SJSA1 (cell line): Measurements from ENCODE around the gene KCNE4. TPM values are rescaled to one million over a fixed set of nuclear protein-coding genes. Genes with fewer than 3 reads are reported as not detected.

Experiments
- DNase-seq, 2 experiments: peaks; one replicate each; pipeline ENCODE4 v3.0.0-alpha.2; 2015 to 2020; ENCODE audit warnings: low spot score in 2 of 2, low read depth in 1 of 2
- H3K27ac ChIP-seq: fragments of 250-450 bp; sonication (Bioruptor Pico); 2 replicates; pipeline ENCODE4 v1.5.1; 2020; ENCODE audit warnings: mild to moderate bottlenecking, moderate library complexity
- H3K27me3 ChIP-seq: fragments of 250-450 bp; sonication (Bioruptor Pico); replicated peaks from 2 replicates; pipeline ENCODE4 v1.5.1; 2020; ENCODE audit warnings: mild to moderate bottlenecking, moderate library complexity
- H3K36me3 ChIP-seq: fragments of 250-450 bp; sonication (Bioruptor Pico); 2 replicates; pipeline ENCODE4 v1.5.1; 2020; ENCODE audit warnings: mild to moderate bottlenecking
- H3K4me1 ChIP-seq: fragments of 250-450 bp; sonication (Bioruptor Pico); replicated peaks from 2 replicates; pipeline ENCODE4 v1.6.1; 2021; ENCODE audit warnings: mild to moderate bottlenecking
- H3K4me3 ChIP-seq: fragments of 250-450 bp; sonication (Bioruptor Pico); 2 replicates; pipeline ENCODE4 v1.5.1; 2020; ENCODE audit warnings: mild to moderate bottlenecking
- H3K9me3 ChIP-seq: fragments of 250-450 bp; sonication (Bioruptor Pico); replicated peaks from 2 replicates; pipeline ENCODE4 v1.5.1; 2020; ENCODE audit warnings: mild to moderate bottlenecking
- total RNA-seq: library from RNA; depleted of rRNA; stranded (reverse); fragments of >200 nt; shearing (Covaris generic); gene quantifications from 2 replicates; pipeline ENCODE4 v1.2.3, GENCODE V29; 2014; rRNA removed

KCNE4 gene, protein sequence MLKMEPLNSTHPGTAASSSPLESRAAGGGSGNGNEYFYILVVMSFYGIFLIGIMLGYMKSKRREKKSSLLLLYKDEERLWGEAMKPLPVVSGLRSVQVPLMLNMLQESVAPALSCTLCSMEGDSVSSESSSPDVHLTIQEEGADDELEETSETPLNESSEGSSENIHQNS
- total RNA-seq: 3.1 and 4.3 TPM in 2 replicates

GRCh38 chr2:223051693-223052289 is at the start of gene KCNE4:
KCNE4 (plus strand) TSS chr2:223052190; CDS start chr2:223052831, 641 bp downstream.
- Histone ChIP-seq H3K27me3 (no peaks in the 10 kb centered on the region), H3K27ac (peak within 1 kb of the TSS; percentile 70), H3K4me3 (peak within 1 kb of the TSS; percentile 42), H3K9me3 (no peaks in the 10 kb centered on the region), H3K36me3 (no peaks in the 10 kb centered on the region), H3K4me1 (peaks cover 64% of the 10 kb centered on the region)
- DNase-seq: peak in 1 of 2 experiments; percentile 62

DNA sequence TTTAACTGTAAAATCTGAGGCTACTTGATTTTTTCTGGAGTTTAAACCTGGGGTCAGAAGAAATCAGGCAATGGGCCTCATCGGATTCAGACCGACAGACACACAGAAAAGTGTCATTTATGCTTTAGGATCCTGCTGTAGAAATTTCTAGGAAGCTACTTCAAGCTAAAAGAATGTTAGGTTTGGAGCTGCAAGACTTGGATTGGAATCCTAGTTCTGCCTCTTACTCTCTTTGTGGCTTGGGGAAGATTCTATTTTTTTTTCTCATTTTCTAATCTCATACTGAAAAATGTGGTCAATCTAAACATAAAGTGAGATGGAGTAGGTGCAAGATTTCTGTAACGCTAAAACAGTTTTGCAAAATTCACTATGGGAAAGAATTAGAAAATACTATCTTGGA is 48.8 kb upstream of the KCNE4 start:
- Histone ChIP-seq H3K27me3 (no peaks in the 10 kb centered on the region), H3K4me1 (peaks cover 9% of the 10 kb centered on the region), H3K9me3 (no peaks in the 10 kb centered on the region), H3K27ac (no peak overlapping the region), H3K36me3 (no peaks in the 10 kb centered on the region), H3K4me3 (no peak overlapping the region)
- DNase-seq: no peak

GRCh38 chr2:223005496-223005895 is 46.5 kb upstream of the KCNE4 start:
- no peak overlapping the region for H3K27ac ChIP-seq
- no peaks in the 10 kb centered on the region for H3K36me3 ChIP-seq
- peaks cover 19% of the 10 kb centered on the region for H3K4me1 ChIP-seq
- no peaks in the 10 kb centered on the region for H3K27me3 ChIP-seq
- DNase-seq: no peak
- H3K9me3 ChIP-seq: no peaks in the 10 kb centered on the region
- H3K4me3 ChIP-seq: no peak overlapping the region

DNA sequence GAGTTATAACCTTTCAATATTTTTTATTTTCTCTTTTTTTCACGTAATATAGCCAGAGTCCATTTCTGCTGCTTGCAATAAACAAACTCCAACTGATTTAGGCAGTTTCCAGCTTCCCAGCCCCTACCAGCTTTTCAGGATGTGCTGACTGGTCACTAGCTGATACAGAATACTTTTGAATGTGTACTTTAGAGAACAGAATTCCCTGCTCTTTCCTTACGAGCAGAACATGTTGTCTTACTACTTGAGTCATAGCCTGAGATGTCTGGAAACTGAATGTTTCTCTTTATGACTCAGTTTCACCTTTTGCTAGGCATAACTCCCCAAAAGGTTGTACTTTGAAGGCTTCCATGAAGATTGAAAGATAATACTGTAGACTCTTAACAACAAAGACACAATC is 44.5 kb upstream of the KCNE4 start:
- Histone ChIP-seq H3K27me3 (no peaks in the 10 kb centered on the region), H3K9me3 (no peaks in the 10 kb centered on the region), H3K36me3 (no peaks in the 10 kb centered on the region), H3K4me3 (no peak overlapping the region), H3K27ac (peak overlapping the region; percentile 53), H3K4me1 (peaks cover 25% of the 10 kb centered on the region)
- peak in 1 of 2 experiments; percentile 13 for DNase-seq

GRCh38 chr2:223008162-223008561 is 43.8 kb upstream of the KCNE4 start:
- peak; percentile 60 for DNase-seq

DNA sequence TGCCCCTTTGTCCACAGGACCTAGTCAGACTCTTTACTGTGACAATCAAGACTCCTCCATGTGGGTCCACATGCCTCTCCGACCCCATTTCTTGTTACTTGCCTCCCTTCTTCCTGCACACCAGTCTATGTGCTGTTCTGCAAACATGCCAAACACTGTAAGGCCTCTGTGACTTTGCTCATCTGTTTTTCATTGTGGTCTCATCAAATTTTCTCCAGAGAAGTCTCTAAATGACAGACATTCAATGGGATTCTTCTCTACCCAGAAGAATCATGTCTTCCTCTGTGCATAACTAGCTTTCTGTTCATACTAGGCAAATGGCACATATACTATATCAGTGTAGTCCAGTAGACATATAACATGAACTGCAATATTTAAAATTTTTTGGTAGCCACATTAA is 43.0 kb upstream of the KCNE4 start:
- Histone ChIP-seq H3K27me3 (no peaks in the 10 kb centered on the region), H3K9me3 (no peaks in the 10 kb centered on the region), H3K36me3 (no peaks in the 10 kb centered on the region), H3K4me1 (peaks cover 25% of the 10 kb centered on the region), H3K27ac (no peak overlapping the region; the same call in 1 of the 2 replicates), H3K4me3 (no peak overlapping the region)
- no peak for DNase-seq

More at GRCh38 chr2:223008162-223008561, 43.8 kb upstream of the KCNE4 start:
- H3K4me1 ChIP-seq: peaks cover 25% of the 10 kb centered on the region
- H3K27ac ChIP-seq: peak overlapping the region; percentile 53
- H3K9me3 ChIP-seq: no peaks in the 10 kb centered on the region
- no peaks in the 10 kb centered on the region for H3K27me3 ChIP-seq
- H3K4me3 ChIP-seq: no peak overlapping the region
- no peaks in the 10 kb centered on the region for H3K36me3 ChIP-seq

DNA sequence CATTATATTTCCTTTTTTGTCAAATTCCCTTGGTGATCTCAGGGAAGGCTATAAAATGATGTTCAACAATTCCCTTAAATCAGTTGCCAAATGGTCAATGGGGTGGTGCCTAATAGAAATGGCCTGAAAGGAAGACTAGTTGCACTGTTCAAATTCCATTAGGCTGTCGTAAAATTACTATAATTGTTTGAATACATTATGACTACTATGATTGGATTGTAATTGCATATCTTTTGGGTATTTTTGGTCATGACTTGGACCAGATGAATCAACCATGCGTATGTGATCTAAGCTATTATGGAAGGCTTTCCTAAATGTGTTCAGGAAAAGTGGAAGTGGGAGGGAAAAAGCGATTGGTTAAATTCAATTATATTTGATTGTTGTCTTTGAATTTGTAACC is 41.3 kb upstream of the KCNE4 start:
- H3K27me3 ChIP-seq: no peaks in the 10 kb centered on the region
- H3K4me3 ChIP-seq: no peak overlapping the region
- peak overlapping the region; percentile 46; the same call in 1 of the 2 replicates for H3K27ac ChIP-seq
- no peaks in the 10 kb centered on the region for H3K36me3 ChIP-seq
- peaks cover 25% of the 10 kb centered on the region for H3K4me1 ChIP-seq
- no peaks in the 10 kb centered on the region for H3K9me3 ChIP-seq
- no peak for DNase-seq

DNA sequence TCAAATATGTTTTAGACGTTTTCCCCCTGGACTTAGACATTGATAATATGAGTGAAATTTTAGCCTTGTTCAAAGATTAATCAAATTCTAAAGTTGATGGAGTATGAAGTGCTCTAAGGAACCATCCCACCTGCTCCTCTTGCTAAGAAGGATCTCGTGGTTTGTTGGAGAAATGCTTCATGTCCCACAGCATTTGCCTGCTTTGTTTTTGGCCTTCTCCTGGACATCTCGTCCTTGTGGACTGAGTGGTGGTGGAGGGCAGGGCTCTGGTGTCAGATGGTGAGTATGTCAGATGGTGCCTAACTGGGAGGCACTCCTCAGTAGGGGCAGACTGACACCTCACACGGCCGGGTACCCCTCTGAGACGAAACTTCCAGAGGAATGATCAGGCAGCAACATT is 39.7 kb upstream of the KCNE4 start:
- DNase-seq: no peak
- H3K27ac ChIP-seq: no peak overlapping the region
- no peaks in the 10 kb centered on the region for H3K27me3 ChIP-seq

DNA sequence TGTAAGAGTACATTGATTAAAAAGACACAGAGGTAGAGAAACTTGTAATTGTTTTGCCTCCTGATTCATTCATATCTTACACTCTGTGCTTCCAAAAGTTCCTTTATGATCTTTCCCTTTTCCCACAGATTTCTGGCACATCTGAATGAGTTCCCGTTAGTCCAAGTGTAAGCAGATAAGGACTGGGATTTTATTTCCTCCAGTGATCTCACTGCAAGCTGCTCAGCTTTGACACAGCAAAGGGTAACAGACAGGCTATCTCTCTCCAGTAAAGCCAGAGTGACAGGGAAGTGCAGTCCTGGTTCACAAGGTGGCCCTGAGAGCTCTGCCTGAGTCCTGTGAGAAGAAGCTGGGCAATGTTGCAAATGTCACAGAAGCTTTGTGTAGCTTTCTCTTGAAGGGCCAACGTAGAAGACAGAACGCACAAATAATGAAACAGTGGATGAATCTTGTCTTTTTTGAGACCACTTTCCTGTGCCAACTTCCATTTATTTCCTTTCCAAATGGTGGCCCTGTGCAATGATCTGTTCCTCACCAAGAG is 32.5 kb upstream of the KCNE4 start:
- H3K27ac ChIP-seq: no peak overlapping the region
- no peaks in the 10 kb centered on the region for H3K27me3 ChIP-seq
- H3K9me3 ChIP-seq: 0 out of 2 replicates have a peak, but pooled peaks cover 3% of the 10 kb centered on the region
- DNase-seq: no peak
- no peak overlapping the region for H3K4me3 ChIP-seq
- no peaks in the 10 kb centered on the region for H3K4me1 ChIP-seq
- H3K36me3 ChIP-seq: no peaks in the 10 kb centered on the region

More for the DNA sequence above, 39.7 kb upstream of the KCNE4 start:
- Histone ChIP-seq H3K4me3 (no peak overlapping the region), H3K36me3 (no peaks in the 10 kb centered on the region), H3K4me1 (peaks cover 25% of the 10 kb centered on the region), H3K9me3 (no peaks in the 10 kb centered on the region)

- Histone ChIP-seq H3K4me3 (no peak overlapping the region), H3K27me3 (no peaks in the 10 kb centered on the region), H3K36me3 (no peaks in the 10 kb centered on the region), H3K27ac (no peak overlapping the region), H3K4me1 (no peaks in the 10 kb centered on the region), H3K9me3 (0 out of 2 replicates have a peak, but pooled peaks cover 3% of the 10 kb centered on the region)
- no peak for DNase-seq
These were observed 31.8 kb upstream of the KCNE4 start for GRCh38 chr2:223019987-223020717.

- peaks cover 1% of the 10 kb centered on the region for H3K4me1 ChIP-seq
- no peak for DNase-seq
- H3K27me3 ChIP-seq: no peaks in the 10 kb centered on the region
- no peaks in the 10 kb centered on the region for H3K36me3 ChIP-seq
- no peak overlapping the region for H3K27ac ChIP-seq
- H3K9me3 ChIP-seq: 0 out of 2 replicates have a peak, but pooled peaks cover 3% of the 10 kb centered on the region
- H3K4me3 ChIP-seq: no peak overlapping the region
These were observed 30.9 kb upstream of the KCNE4 start for GRCh38 chr2:223020971-223021675.

- Histone ChIP-seq H3K27me3 (no peaks in the 10 kb centered on the region), H3K4me3 (no peak overlapping the region), H3K9me3 (no peaks in the 10 kb centered on the region), H3K36me3 (no peaks in the 10 kb centered on the region), H3K27ac (peak overlapping the region; percentile 36), H3K4me1 (peaks cover 12% of the 10 kb centered on the region)
- no peak for DNase-seq
These were observed 25.5 kb upstream of the KCNE4 start for GRCh38 chr2:223026357-223027110.

DNA sequence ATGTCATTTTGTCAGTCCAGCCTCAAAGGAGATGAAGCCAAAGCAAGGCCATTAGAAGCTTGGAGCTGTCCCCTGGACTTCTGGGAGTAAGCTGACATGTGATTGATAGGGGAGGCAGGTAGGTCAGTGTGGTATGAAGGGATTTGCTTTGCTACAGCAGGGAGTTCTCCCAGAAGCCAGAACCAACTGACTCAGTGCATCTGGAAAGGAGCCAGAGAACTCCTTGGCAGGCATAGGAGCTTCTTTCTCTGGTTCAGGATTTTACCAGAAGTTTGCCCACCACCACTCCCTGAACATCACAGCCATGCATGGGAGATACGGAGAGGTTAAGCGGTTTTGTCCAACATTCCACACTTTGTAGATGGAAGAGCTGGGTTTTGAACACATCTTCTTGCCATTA is 24.5 kb upstream of the KCNE4 start:
- Histone ChIP-seq H3K27ac (no peak overlapping the region), H3K9me3 (peaks cover 3% of the 10 kb centered on the region; the same call in 1 of the 2 replicates), H3K4me3 (no peak overlapping the region), H3K36me3 (no peaks in the 10 kb centered on the region), H3K4me1 (peaks cover 12% of the 10 kb centered on the region), H3K27me3 (no peaks in the 10 kb centered on the region)
- DNase-seq: no peak
